ENCODE data around the gene ANKRD17.

GRCh38 chr4:73193659-73194058 lies 64.9 kb downstream of the ANKRD17 start:
- TF ChIP-seq BCL11A (tag by site-specific recombination; IDR thresholded peaks at IDR 0.05; ENCODE audit: low read depth) (no peak), PRDM4 (tag by site-specific recombination; IDR thresholded peaks at IDR 0.05) (no peak), SP7 (tag by site-specific recombination; IDR thresholded peaks at IDR 0.05) (no peak), KLF1 (tag by site-specific recombination; IDR thresholded peaks at IDR 0.05) (no peak), CTCF (tag by site-specific recombination; IDR thresholded peaks at IDR 0.05) (no peak)
